ENCODE data around the gene TNK2.
"Not testable (repeated sequence)": the region's sequence is repeated elsewhere in the genome, so short reads cannot be mapped to it uniquely, and the experiment has no call there.

The TNK2 gene

DNA sequence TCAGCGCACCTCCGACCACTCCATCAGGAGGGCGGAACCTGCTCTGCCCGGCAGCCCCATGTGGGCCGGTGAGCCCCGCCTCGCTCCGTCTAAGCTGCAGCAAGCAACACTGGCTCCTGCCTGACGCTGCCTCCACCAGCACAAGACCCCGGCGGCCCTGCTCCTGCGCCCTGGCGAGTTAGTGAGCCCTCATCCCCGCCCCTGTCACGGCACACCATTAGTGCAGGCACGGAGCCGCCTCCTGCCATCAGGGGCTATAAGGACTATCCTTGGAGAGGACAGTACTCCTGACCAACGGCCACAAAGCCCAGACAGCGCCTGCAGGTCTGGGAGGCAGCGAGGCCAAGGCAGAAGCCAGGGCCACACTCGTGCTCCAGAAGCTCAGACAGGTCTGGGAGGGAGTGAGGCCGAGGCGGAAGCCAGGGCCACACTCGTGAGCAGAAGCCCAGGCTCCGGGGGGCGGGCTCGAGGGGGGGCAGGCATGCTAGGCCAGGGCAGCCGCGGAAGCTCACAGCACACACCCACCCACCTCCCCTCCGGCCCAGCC is 39.4 kb downstream of the TNK2 start:
- TF ChIP-seq, protein P1, sequence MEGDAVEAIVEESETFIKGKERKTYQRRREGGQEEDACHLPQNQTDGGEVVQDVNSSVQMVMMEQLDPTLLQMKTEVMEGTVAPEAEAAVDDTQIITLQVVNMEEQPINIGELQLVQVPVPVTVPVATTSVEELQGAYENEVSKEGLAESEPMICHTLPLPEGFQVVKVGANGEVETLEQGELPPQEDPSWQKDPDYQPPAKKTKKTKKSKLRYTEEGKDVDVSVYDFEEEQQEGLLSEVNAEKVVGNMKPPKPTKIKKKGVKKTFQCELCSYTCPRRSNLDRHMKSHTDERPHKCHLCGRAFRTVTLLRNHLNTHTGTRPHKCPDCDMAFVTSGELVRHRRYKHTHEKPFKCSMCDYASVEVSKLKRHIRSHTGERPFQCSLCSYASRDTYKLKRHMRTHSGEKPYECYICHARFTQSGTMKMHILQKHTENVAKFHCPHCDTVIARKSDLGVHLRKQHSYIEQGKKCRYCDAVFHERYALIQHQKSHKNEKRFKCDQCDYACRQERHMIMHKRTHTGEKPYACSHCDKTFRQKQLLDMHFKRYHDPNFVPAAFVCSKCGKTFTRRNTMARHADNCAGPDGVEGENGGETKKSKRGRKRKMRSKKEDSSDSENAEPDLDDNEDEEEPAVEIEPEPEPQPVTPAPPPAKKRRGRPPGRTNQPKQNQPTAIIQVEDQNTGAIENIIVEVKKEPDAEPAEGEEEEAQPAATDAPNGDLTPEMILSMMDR (IDR thresholded peaks at IDR 0.05; ENCODE audit: borderline replicate concordance, insufficient read depth, low read depth, low read length): no peak
- no peak overlapping the region for H3K4me3 ChIP-seq (ENCODE audit: low read depth, low read length)

DNA sequence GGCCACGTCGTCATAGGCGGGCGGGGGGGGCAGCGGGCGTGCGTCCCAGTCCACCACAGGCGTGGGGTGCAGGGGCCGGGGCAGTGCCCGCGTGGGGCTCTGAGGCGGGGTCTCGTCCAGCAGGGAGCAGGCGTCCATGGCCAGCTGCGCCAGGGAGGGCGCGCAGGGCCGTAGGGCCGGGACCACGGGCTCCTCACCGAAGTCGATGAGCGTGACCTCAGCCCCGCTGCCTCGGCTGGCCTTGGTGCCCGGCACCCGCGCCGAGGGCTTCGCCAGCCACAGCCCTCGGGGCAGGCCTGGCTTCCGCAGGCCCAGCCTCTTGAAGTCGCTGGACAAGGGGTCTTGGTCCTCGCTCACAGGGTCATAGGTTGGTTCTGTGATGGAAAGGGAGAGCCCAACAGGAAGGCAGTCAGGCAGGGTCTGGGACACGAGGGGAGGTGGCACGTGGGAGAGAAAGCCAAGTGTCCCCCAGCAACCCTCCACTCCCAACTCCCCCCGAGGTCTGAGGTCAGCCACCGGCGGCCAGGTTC is 40.0 kb downstream of the TNK2 start:
- no peak overlapping the region for H3K4me3 ChIP-seq (ENCODE audit: low read depth, low read length)
- TF ChIP-seq, protein P1 (IDR thresholded peaks at IDR 0.05; ENCODE audit: borderline replicate concordance, insufficient read depth, low read depth, low read length): no peak

DNA sequence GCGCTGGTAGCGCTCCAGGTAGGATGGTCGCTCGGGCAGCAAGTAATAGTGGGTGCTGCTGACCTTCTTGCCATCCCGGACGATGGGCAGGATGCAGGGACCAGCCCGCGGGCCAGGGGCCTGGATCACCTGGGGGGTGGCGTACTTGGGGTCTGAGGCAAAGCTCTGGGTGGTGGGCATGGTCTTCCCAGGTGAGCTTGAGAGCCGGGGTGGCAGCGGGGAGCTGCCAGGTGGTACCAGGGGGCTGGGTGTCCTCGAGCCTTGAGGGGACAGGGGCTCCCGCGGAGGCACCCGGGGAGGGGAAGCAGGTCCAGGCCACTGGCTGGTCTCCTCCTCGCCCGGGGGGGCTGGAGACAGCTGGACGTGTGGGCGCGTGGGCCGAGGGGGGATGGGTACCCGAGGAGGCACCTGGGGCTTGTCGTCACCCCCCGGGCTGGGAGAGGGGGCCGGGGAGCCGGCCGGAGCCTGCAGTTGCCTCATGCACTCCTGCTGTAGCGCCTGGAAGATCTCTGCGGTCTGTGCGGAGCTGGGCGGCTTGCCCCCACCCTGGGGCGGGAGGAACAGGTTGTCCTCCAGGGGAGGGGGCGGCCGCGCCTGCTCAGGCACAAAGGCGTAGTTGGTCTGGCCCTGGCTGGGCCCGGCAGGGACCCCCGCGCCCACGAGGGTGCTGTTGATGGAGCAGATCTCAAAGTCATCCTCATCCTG is 40.6 kb downstream of the TNK2 start:
- no peak overlapping the region for H3K4me3 ChIP-seq (ENCODE audit: low read depth, low read length)
- TF ChIP-seq, protein P1 (IDR thresholded peaks at IDR 0.05; ENCODE audit: borderline replicate concordance, insufficient read depth, low read depth, low read length): no peak

DNA sequence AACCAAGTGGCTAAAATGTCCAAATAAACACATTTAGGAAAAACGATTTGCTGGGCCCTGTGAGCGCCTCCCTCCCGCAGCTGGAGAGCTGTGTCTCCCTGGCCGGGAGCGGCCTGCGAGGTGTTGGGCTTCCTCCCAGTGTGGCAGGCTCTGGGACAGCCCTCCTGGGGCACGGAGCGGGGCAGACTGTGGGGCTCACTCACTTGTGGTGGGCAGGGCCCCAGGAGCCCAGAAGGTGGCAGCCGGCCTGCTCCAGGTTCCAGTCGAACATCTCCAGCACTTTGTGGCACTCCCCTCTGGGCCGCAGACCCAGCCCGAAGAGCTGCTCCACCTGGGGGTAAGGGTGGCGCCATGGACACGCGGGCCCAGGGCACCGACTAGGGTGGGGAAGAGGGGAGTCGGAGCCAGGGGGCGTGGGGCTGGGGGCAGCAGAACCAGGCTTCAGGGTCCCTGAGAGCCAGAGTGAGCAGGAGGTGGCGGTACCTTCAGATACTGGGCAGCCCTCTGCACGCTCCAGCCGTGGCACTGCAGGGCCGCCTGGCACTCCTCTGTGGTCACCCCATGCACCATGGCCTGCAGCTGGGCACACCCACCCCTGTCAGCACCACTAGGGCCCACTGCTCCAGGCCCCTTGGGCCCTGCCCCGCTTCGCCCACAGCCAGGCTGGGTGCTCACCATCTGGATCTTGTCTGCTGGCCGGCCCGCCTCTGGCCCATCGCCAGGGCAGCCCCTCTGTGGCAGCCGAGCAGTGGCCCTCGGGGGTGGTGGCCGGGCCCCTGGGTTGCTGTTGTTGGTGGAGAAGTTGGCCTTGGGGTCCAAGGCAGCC is 41.5 kb downstream of the TNK2 start:
- TF ChIP-seq, protein P1 (IDR thresholded peaks at IDR 0.05; ENCODE audit: borderline replicate concordance, insufficient read depth, low read depth, low read length): no peak
- H3K4me3 ChIP-seq (ENCODE audit: low read depth, low read length): no peak overlapping the region

DNA sequence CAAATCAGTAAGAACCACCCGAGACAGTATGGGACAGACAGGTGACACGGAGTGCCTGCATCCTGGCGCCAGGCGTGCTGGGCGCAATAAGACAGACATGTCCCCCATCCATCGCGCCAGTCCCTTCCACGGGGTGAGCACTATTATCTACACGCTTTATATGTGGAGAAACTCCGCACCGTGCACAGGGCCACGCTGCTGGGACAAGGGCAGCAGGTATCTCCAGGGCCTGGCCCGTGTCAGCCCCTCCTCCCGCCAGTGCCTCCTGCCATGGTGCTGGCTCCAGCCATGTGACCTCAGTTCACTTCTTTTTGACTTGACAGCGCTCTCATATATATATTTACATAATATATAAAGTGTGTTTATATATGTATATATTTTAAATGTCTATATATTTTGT is 42.6 kb downstream of the TNK2 start:
- TF ChIP-seq, protein P1 (IDR thresholded peaks at IDR 0.05; ENCODE audit: borderline replicate concordance, insufficient read depth, low read depth, low read length): no peak
- H3K4me3 ChIP-seq (ENCODE audit: low read depth, low read length): no peak overlapping the region

DNA sequence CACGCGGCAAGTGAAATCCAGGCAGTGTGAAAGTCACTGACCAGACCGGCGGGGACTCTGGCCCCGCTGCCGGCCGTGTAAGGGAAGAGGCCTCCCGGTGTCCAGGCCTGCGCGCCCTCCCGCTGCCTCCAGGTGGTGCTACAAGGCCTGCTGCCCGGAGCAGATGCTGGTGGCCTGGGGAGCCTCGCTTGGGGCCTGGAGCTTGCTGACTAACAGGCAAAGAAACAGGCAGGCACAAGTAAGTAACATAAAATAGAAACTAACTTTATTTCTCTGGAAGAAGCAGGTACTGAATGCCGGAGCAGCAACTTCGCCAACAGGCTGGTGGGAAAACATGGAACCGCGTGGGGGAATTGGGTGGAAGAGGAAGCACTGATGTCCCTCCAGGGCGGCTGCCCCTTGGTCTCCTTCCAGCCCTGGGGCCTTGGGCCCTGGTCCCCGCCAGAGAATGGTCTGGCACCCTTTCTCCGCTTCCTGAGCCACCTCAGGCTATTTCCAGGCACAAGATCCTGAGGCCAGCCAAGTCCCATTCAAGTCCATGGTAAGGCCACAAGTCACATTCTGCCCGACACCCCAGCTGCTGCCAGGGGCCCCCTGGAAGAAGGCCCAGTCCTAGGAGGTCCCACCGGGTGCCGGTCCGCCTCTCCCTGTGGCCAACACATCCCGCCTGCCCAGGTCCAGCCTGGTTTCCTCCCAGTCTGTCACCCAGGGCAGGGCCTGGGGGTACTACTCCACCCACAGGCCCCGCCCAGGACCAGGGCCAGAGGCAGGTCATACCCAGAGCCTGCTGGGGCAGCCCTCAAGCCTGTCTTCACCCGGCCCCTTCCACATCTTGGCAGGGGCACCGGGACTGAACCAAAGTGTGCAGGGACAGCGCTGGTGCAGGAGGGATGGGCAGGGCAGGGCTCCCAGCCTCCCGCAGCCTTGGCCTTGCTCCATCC is 45.0 kb downstream of the TNK2 start:
- no peak overlapping the region for H3K4me3 ChIP-seq (ENCODE audit: low read depth, low read length)
- TF ChIP-seq, protein P1 (IDR thresholded peaks at IDR 0.05; ENCODE audit: borderline replicate concordance, insufficient read depth, low read depth, low read length): peak; percentile 76

DNA sequence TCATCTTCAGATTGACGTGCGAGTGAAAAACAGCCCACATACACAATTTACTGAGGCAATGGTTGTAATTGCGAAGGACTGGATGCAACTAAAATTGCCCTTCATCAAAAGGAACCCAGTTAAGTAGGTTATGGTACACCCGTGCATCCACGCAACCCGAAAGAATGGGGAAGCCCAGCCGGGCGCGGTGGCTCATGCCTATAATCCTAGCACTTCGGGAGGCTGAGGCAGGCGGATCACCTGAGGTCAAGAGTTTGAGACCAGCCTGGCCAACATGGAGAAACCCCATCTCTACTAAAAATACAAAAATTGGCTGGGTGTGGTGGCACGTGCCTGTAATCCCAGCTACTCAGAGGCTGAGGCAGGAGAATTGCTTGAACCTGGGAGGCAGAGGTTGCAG is 46.0 kb downstream of the TNK2 start:
- H3K4me3 ChIP-seq (ENCODE audit: low read depth, low read length): not testable (repeated sequence)
